Endothelial cell of umbilical vein (primary cell): ENCODE measurements around the gene MST1. TPM values are rescaled to one million over a fixed set of nuclear protein-coding genes. Genes with fewer than 3 reads are reported as not detected.

Experiments used
- BruUV-seq: library from RNA; stranded (reverse); fragments of 400-500 nt; replicated peaks from 2 replicates; lab custom pipeline; 2021; lab: Mats Ljungman, UMichigan
- CTCF ChIA-PET: fragments of 300-600, 350-600 bp; sonication (Branson Sonifier 250); formaldehyde crosslinking; loops from one replicate; lab custom pipeline; 2021; ENCODE audit warnings: antibody characterized with exemption, inconsistent platforms; lab: Charles Lee
- POLR2A ChIA-PET: fragments of 300-600, 350-600 bp; sonication (Branson Sonifier 250); formaldehyde crosslinking; loops from one replicate; lab custom pipeline; 2021; ENCODE audit warnings: antibody characterized with exemption, inconsistent platforms; lab: Charles Lee
- DNase-seq: peaks from one replicate; pipeline ENCODE4 v3.0.0-alpha.2; 2011; ENCODE audit warnings: low read depth, low spot score
- FAIRE-seq: peaks from 2 replicates; lab custom pipeline; 2011; peaks lifted over from hg19 to GRCh38; lab: Jason Lieb, UNC
- H2AFZ ChIP-seq: 2 replicates; pipeline ENCODE4 v1.6.0; 2012; ENCODE audit warnings: low read depth, low read length, control low read depth, inconsistent platforms
- H3K27ac ChIP-seq: 2 replicates; pipeline ENCODE4 v1.5.1; 2011; ENCODE audit warnings: low read depth, mild to moderate bottlenecking, control low read depth, low read length, moderate library complexity; ENCODE audit not compliant: insufficient read depth
- H3K27me3 ChIP-seq, 2 experiments: 2 replicates each; pipeline versions ENCODE4 v1.6.0 to v1.6.1; 2011; ENCODE audit warnings: low read length in 2 of 2, mixed read lengths in 1 of 2; ENCODE audit not compliant: control insufficient read depth in 2 of 2, insufficient read depth in 2 of 2
- H3K36me3 ChIP-seq, 2 experiments: 2 replicates in 1 of 2; 3 replicates in 1 of 2; pipeline ENCODE4 v1.5.1; 2011; ENCODE audit warnings: low read length in 2 of 2, mild to moderate bottlenecking in 1 of 2, moderate library complexity in 1 of 2; ENCODE audit not compliant: control insufficient read depth in 2 of 2, insufficient read depth in 2 of 2; ENCODE audit errors: extremely low read depth in 1 of 2
- H3K4me1 ChIP-seq: 3 replicates; pipeline ENCODE4 v1.5.1; 2011; ENCODE audit warnings: mild to moderate bottlenecking, low read length; ENCODE audit not compliant: control insufficient read depth, insufficient read depth; ENCODE audit errors: extremely low read depth
- H3K4me2 ChIP-seq: 2 replicates; pipeline ENCODE4 v1.6.1; 2011; ENCODE audit warnings: low read length, control low read depth, mixed read lengths; ENCODE audit not compliant: insufficient read depth
- H3K4me3 ChIP-seq, 3 experiments: fragments of 200-600 bp in 1 of 3; sonication (generic), shearing (Covaris generic) in 1 of 3; replicated peaks in 1 of 3; 2 replicates each; pipeline ENCODE4 v1.5.1; 2011 to 2016; ENCODE audit warnings: control low read depth in 3 of 3, low read length in 3 of 3, mild to moderate bottlenecking in 2 of 3, inconsistent platforms in 1 of 3, low read depth in 1 of 3, moderate library complexity in 1 of 3; ENCODE audit not compliant: insufficient read depth in 1 of 3
- H3K79me2 ChIP-seq: 2 replicates; pipeline ENCODE4 v1.6.0; 2012; ENCODE audit warnings: low read length, inconsistent platforms; ENCODE audit not compliant: control insufficient read depth, insufficient read depth
- H3K9ac ChIP-seq: replicated peaks from 2 replicates; pipeline ENCODE3; 2011; ENCODE audit warnings: low read length, control low read depth; ENCODE audit not compliant: insufficient read depth; ENCODE audit errors: extremely low read depth
- H3K9me1 ChIP-seq: replicated peaks from 3 replicates; pipeline ENCODE4 v1.6.0; 2011; ENCODE audit warnings: mild to moderate bottlenecking, low read length; ENCODE audit not compliant: control insufficient read depth, insufficient read depth; ENCODE audit errors: extremely low read depth
- H3K9me3 ChIP-seq: replicated peaks from 2 replicates; pipeline ENCODE4 v1.5.1; 2012; ENCODE audit warnings: low read length, inconsistent platforms; ENCODE audit not compliant: control insufficient read depth, insufficient read depth
- H4K20me1 ChIP-seq: replicated peaks from 2 replicates; pipeline ENCODE3; 2011; ENCODE audit warnings: mild to moderate bottlenecking, low read length; ENCODE audit not compliant: control insufficient read depth, insufficient read depth; ENCODE audit errors: extremely low read depth
- EZH2 ChIP-seq: IDR thresholded peaks from 2 replicates; pipeline ENCODE4 v1.6.1; 2012; ENCODE audit warnings: borderline replicate concordance, low read depth, mild to moderate bottlenecking, moderate library complexity, low read length, inconsistent platforms; ENCODE audit not compliant: severe bottlenecking
- FOS ChIP-seq: IDR thresholded peaks from 2 replicates; pipeline ENCODE4 v1.6.1; 2011; ENCODE audit warnings: mild to moderate bottlenecking, low read length, moderate library complexity, borderline replicate concordance; ENCODE audit not compliant: insufficient read depth
- GATA2 ChIP-seq: IDR thresholded peaks from 2 replicates; pipeline ENCODE4 v1.7.0; 2011; ENCODE audit warnings: low read depth, mild to moderate bottlenecking, moderate library complexity, mixed read lengths, low read length; ENCODE audit not compliant: insufficient read length, insufficient read depth
- JUN ChIP-seq: IDR thresholded peaks from 2 replicates; pipeline ENCODE4 v1.6.1; 2011; ENCODE audit warnings: borderline replicate concordance, low read depth; ENCODE audit not compliant: insufficient read length, insufficient read depth
- MYC ChIP-seq: IDR thresholded peaks from one replicate; pipeline ENCODE4 v1.6.1; 2011; ENCODE audit warnings: mild to moderate bottlenecking, low read depth, low read length
- POLR2A ChIP-seq: IDR thresholded peaks from 2 replicates; pipeline ENCODE4 v1.6.1; 2012; ENCODE audit warnings: low read depth, mild to moderate bottlenecking, control low read depth, low read length
- POLR2AphosphoS5 ChIP-seq: IDR thresholded peaks from 2 replicates; pipeline ENCODE4 v1.6.1; 2012; ENCODE audit warnings: low read depth, mild to moderate bottlenecking, control low read depth, low read length, moderate library complexity; ENCODE audit not compliant: insufficient read depth
- dilution Hi-C: fragments of 300-500 bp; cut with MboI; formaldehyde crosslinking; loops from one replicate; pipeline ENCODE4 v1.15.0; 2019; ENCODE audit warnings: low sequenced_read_pairs; ENCODE audit not compliant: extremely low pct_ligation_motif_present
- intact Hi-C: fragments of 100-400 bp; cut with micrococcal nuclease; formaldehyde crosslinking; loops from one replicate; pipeline ENCODE4 v1.10.0; 2022
- polyA plus RNA-seq, 4 experiments: library from polyadenylated mRNA; depleted of rRNA in 3 of 4; stranded (reverse) in 3 of 4; unstranded in 1 of 4; fragments of >200 nt; gene quantifications; 2 replicates each; pipeline versions ENCODE4 v1.2.1 to v1.2.3, GENCODE V29; 2011 to 2012; ENCODE audit warnings: missing spikeins in 1 of 4
- total RNA-seq: library from RNA; stranded (reverse); gene quantifications from 2 replicates; pipeline ENCODE4 v1.2.3, GENCODE V29; 2021
- TF ChIP-seq, protein P1 (sequence below): IDR thresholded peaks from 2 replicates; pipeline ENCODE4 v1.6.1; 2011; ENCODE audit not compliant: insufficient read depth, insufficient read length
- TF ChIP-seq, protein P2 (sequence below), 2 donors: IDR thresholded peaks; 1 replicate in 1 of 2; 2 replicates in 1 of 2; pipeline ENCODE4 v1.5.1; 2011; ENCODE audit warnings: low read length in 2 of 2, mild to moderate bottlenecking in 2 of 2, moderate library complexity in 2 of 2, control low read depth in 1 of 2, inconsistent platforms in 1 of 2, low read depth in 1 of 2; ENCODE audit not compliant: insufficient read depth in 1 of 2; ENCODE audit errors: extremely low read depth in 1 of 2

Gene MST1
- total and polyA plus RNA-seq, 2 donors (not counting 3 experiments of a cell fraction or from before 2014, with no cell fraction given): 6.1 to 17.5 TPM

DNA sequence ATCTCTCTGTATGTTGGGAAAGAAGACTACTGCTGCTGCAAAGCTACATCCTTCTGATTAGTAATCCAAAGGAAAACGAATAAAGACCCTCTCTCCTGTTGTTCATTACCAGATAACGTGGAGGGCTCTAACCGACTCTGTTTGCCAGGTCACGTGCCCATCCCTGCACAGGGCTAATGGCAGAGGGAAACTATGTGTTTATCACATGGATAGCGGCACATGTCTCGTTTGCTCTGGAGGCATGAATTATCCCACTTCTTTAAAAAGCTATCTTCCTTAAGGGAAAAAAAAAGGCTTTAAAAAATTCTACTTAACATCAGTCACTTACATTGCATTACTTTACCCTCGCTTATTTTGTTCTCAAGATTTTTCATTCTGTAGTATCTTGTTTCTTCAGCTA lies 48.0 kb downstream of the MST1 start:
- Histone ChIP-seq H3K9me1 (no peaks in the 10 kb centered on the region), H3K4me3 (no peak overlapping the region), H3K4me2 (no peak overlapping the region), H3K36me3 (no peaks in the 10 kb centered on the region), H3K4me1 (no peaks in the 10 kb centered on the region), H3K9me3 (no peaks in the 10 kb centered on the region), H3K27ac (no peak overlapping the region), H3K27me3 (peaks cover 0 to 2% of the 10 kb centered on the region in 2 experiments), H3K79me2 (no peaks in the 10 kb centered on the region), H2AFZ (no peak overlapping the region), H3K9ac (no peak overlapping the region), H4K20me1 (no peaks in the 10 kb centered on the region)
- BruUV-seq: no TSS peak
- TF ChIP-seq POLR2AphosphoS5 (no peak), FOS (no peak), POLR2A (no peak), MYC (no peak), JUN (no peak), EZH2 (no peak), GATA2 (no peak)
- TF ChIP-seq, protein P1, sequence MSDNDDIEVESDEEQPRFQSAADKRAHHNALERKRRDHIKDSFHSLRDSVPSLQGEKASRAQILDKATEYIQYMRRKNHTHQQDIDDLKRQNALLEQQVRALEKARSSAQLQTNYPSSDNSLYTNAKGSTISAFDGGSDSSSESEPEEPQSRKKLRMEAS: no peak
- TF ChIP-seq, protein P2, sequence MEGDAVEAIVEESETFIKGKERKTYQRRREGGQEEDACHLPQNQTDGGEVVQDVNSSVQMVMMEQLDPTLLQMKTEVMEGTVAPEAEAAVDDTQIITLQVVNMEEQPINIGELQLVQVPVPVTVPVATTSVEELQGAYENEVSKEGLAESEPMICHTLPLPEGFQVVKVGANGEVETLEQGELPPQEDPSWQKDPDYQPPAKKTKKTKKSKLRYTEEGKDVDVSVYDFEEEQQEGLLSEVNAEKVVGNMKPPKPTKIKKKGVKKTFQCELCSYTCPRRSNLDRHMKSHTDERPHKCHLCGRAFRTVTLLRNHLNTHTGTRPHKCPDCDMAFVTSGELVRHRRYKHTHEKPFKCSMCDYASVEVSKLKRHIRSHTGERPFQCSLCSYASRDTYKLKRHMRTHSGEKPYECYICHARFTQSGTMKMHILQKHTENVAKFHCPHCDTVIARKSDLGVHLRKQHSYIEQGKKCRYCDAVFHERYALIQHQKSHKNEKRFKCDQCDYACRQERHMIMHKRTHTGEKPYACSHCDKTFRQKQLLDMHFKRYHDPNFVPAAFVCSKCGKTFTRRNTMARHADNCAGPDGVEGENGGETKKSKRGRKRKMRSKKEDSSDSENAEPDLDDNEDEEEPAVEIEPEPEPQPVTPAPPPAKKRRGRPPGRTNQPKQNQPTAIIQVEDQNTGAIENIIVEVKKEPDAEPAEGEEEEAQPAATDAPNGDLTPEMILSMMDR (IDR thresholded peaks at IDR 0.05; ENCODE audit: extremely low read depth in 1 of 2, insufficient read depth in 1 of 2, low read depth in 1 of 2, low read length in 2 of 2): no peak
- intact Hi-C loops (no loop called here), dilution Hi-C loops (no loop called here)
- FAIRE-seq (no peak), DNase-seq (no peak)
- ChIA-PET POLR2A (no interaction called here), CTCF (interaction anchor here (1.6 kb wide), 1 partner anchor 102 kb away, joined by 5 read pairs; no protein-coding TSS in a partner anchor)
